Mesothelial cell of epicardium (in vitro differentiated cells): ENCODE data around the gene ZNF497. TPM values are rescaled to one million over a fixed set of nuclear protein-coding genes. Genes with fewer than 3 reads are reported as not detected.

Experiments
- DNase-seq, 2 experiments: peaks; one replicate each; pipeline ENCODE4 v3.0.0; 2021; ENCODE audit warnings: low spot score in 2 of 2; ENCODE audit not compliant: unreplicated experiment in 2 of 2
- H3K27ac Mint-ChIP-seq: 2 replicates; pipeline ENCODE4 v1.8.0; 2021; ENCODE audit warnings: mixed read lengths
- H3K27me3 Mint-ChIP-seq: 2 replicates; pipeline ENCODE4 v1.8.0; 2021; ENCODE audit warnings: low read depth, mixed read lengths
- H3K36me3 Mint-ChIP-seq: 2 replicates; pipeline ENCODE4 v1.8.0; 2021; ENCODE audit warnings: mixed read lengths
- H3K4me1 Mint-ChIP-seq: 2 replicates; pipeline ENCODE4 v1.8.0; 2021; ENCODE audit warnings: mixed read lengths
- H3K4me3 Mint-ChIP-seq: 2 replicates; pipeline ENCODE4 v1.8.0; 2021; ENCODE audit warnings: mild to moderate bottlenecking, moderate library complexity, mixed read lengths
- H3K9me3 Mint-ChIP-seq: 2 replicates; pipeline ENCODE4 v1.8.0; 2021; ENCODE audit warnings: mixed read lengths
- total RNA-seq: library from RNA; stranded (reverse); gene quantifications from 3 replicates; pipeline ENCODE4 v1.2.1, GENCODE V29; 2021
- TF ChIP-seq, protein P1 (sequence below): fragments of 200-600 bp; sonication (generic); IDR thresholded peaks from one replicate; pipeline ENCODE4 v1.5.0; 2021; ENCODE audit warnings: antibody characterized with exemption; ENCODE audit not compliant: unreplicated experiment

Gene ZNF497
- total RNA-seq, 1 donor from 2014 or later: 7.6 TPM

DNA sequence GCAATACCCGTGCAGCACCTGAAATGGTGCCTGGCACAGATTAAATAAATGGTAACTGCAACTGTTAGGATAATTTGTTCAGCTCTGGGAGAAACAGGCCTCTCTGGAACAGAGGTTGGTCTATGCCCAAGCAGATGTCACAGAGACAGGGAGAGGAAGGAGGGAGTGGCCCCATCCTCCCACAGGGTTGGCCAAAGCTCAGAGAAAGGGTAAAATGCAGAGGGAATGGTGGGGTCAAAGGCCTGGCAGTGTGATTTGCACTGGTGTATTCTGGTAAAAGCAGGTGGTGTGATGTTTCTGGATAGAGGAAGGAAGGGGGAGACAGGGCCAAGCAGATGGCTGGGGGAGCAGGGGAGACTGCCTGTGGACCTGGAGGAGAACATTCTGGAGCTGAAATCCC lies 26.3 kb downstream of the ZNF497 start:
- TF ChIP-seq, protein P1, sequence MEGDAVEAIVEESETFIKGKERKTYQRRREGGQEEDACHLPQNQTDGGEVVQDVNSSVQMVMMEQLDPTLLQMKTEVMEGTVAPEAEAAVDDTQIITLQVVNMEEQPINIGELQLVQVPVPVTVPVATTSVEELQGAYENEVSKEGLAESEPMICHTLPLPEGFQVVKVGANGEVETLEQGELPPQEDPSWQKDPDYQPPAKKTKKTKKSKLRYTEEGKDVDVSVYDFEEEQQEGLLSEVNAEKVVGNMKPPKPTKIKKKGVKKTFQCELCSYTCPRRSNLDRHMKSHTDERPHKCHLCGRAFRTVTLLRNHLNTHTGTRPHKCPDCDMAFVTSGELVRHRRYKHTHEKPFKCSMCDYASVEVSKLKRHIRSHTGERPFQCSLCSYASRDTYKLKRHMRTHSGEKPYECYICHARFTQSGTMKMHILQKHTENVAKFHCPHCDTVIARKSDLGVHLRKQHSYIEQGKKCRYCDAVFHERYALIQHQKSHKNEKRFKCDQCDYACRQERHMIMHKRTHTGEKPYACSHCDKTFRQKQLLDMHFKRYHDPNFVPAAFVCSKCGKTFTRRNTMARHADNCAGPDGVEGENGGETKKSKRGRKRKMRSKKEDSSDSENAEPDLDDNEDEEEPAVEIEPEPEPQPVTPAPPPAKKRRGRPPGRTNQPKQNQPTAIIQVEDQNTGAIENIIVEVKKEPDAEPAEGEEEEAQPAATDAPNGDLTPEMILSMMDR: no peak
- Mint-ChIP-seq H3K36me3 (peaks cover 29% of the 10 kb centered on the region), H3K27ac (no peak overlapping the region), H3K4me1 (no peaks in the 10 kb centered on the region), H3K4me3 (no peak overlapping the region), H3K27me3 (no peaks in the 10 kb centered on the region), H3K9me3 (peaks cover 2% of the 10 kb centered on the region)
- DNase-seq: no peak

- Mint-ChIP-seq H3K4me1 (no peaks in the 10 kb centered on the region), H3K27ac (no peak overlapping the region), H3K9me3 (peaks cover 2% of the 10 kb centered on the region), H3K36me3 (peaks cover 27% of the 10 kb centered on the region), H3K4me3 (no peak overlapping the region), H3K27me3 (no peaks in the 10 kb centered on the region)
- TF ChIP-seq, protein P1: no peak
- no peak for DNase-seq
Measured at GRCh38 chr19:58335630-58336029, 26.9 kb downstream of the ZNF497 start.

GRCh38 chr19:58334691-58335249 lies 27.8 kb downstream of the ZNF497 start:
- no peak for DNase-seq
- Mint-ChIP-seq H3K27ac (no peak overlapping the region), H3K27me3 (no peaks in the 10 kb centered on the region), H3K9me3 (peaks cover 2% of the 10 kb centered on the region), H3K4me3 (no peak overlapping the region), H3K36me3 (peaks cover 22% of the 10 kb centered on the region), H3K4me1 (no peaks in the 10 kb centered on the region)
- TF ChIP-seq, protein P1: no peak

GRCh38 chr19:58332697-58333096 lies 29.9 kb downstream of the ZNF497 start:
- TF ChIP-seq, protein P1: no peak
- Mint-ChIP-seq H3K4me1 (peaks cover 2% of the 10 kb centered on the region), H3K9me3 (no peaks in the 10 kb centered on the region), H3K4me3 (no peak overlapping the region), H3K27ac (no peak overlapping the region), H3K36me3 (peaks cover 5% of the 10 kb centered on the region), H3K27me3 (no peaks in the 10 kb centered on the region)
- DNase-seq: no peak

DNA sequence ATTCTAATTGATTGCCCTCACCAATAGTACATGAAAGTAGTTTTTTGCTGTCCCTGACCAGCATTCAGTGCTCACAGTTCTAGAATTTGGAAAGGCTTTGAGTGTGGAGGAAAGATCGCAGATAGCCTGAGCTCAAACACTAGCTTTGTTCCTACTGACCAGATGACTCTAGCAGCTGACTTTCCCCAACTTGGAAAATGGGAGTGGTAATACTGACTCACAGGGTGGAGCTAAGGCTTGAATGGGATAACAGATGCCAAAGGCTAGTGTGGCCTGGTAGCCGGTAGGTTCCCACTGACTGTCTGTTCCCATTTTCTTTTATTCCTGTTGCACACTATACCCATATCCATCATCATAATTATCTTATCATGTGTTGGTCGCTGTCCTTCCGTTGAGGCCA lies 32.1 kb downstream of the ZNF497 start:
- Mint-ChIP-seq H3K27ac (no peak overlapping the region), H3K4me3 (no peak overlapping the region)

More for the DNA sequence above, 32.1 kb downstream of the ZNF497 start:
- TF ChIP-seq, protein P1: no peak
- no peaks in the 10 kb centered on the region for H3K27me3 Mint-ChIP-seq
- no peaks in the 10 kb centered on the region for H3K9me3 Mint-ChIP-seq
- peaks cover 2% of the 10 kb centered on the region for H3K4me1 Mint-ChIP-seq
- peaks cover 5% of the 10 kb centered on the region for H3K36me3 Mint-ChIP-seq
- DNase-seq: no peak
